Prostate gland (tissue), 2 donors: Measurements from ENCODE around the gene FOXE3. TPM values are rescaled to one million over a fixed set of nuclear protein-coding genes. Genes with fewer than 3 reads are reported as not detected.

Experiments used
- DNase-seq: peaks from one replicate; pipeline ENCODE4 v3.0.0-alpha.2; 2019; ENCODE audit warnings: low spot score
- H3K27ac ChIP-seq, 2 donors: fragments of 200-600 bp; sonication (generic); 2 replicates each; pipeline ENCODE4 v1.5.1; 2017 to 2019
- H3K27me3 ChIP-seq: fragments of 200-600 bp; sonication (generic); replicated peaks from 2 replicates; pipeline ENCODE4 v1.5.1; 2019; ENCODE audit not compliant: insufficient read depth
- H3K36me3 ChIP-seq, 2 donors: fragments of 200-600 bp; sonication (generic); 1 replicate in 1 of 2; 2 replicates in 1 of 2; pipeline versions ENCODE4 v1.5.1 to v1.8.1; 2017 to 2019
- H3K4me1 ChIP-seq: fragments of 200-600 bp; sonication (generic); replicated peaks from 2 replicates; pipeline ENCODE4 v1.5.1; 2019
- H3K4me3 ChIP-seq, 2 donors: fragments of 200-600 bp; sonication (generic); 2 replicates each; pipeline ENCODE4 v1.5.1; 2017 to 2019
- H3K9me3 ChIP-seq: fragments of 200-600 bp; sonication (generic); 2 replicates; pipeline ENCODE4 v1.5.1; 2017
- CTCF ChIP-seq, 4 experiments: fragments of 200-600 bp in 2 of 4; fragments of 450-650 bp in 2 of 4; sonication (generic) in 2 of 4; IDR thresholded peaks; 1 replicate in 3 of 4; 2 replicates in 1 of 4; pipeline ENCODE4 v1.5.1; 2016 to 2019; ENCODE audit warnings: antibody characterized with exemption in 4 of 4, mild to moderate bottlenecking in 2 of 4, moderate library complexity in 2 of 4
- POLR2A ChIP-seq: fragments of 450-650 bp; IDR thresholded peaks from one replicate; pipeline ENCODE4 v1.6.1; 2016; ENCODE audit warnings: antibody characterized with exemption, mild to moderate bottlenecking
- POLR2AphosphoS5 ChIP-seq: sonication (generic); formaldehyde crosslinking; IDR thresholded peaks from one replicate; pipeline ENCODE4 v1.6.1; 2017; ENCODE audit warnings: antibody characterized with exemption
- WGBS: methylation state at CpG from one replicate; pipeline ENCODE4 v1.1.5; 2018; 5-methylcytosine and 5-hydroxymethylcytosine counted together
- intact Hi-C: fragments of 100-400 bp; cut with DNase I; formaldehyde crosslinking; loops from one replicate; pipeline ENCODE4 v1.14.2; 2022
- total RNA-seq, 2 donors: library from RNA; depleted of rRNA; stranded (reverse); fragments of >200 nt; gene quantifications; one replicate each; pipeline ENCODE4 v1.1.0, GENCODE V29; 2016

The FOXE3 gene
- total RNA-seq, 2 donors from 2014 or later, result 0.28 TPM; not detected in 1

GRCh38 chr1:47444562-47445465 is 28.7 kb downstream of the FOXE3 start:
- peaks cover 3% of the 10 kb centered on the region for H3K4me1 ChIP-seq

GRCh38 chr1:47445823-47446550 is 29.9 kb downstream of the FOXE3 start:
- Histone ChIP-seq H3K4me3 (no peak overlapping the region), H3K4me1 (peaks cover 3% of the 10 kb centered on the region), H3K27ac (no peak overlapping the region), H3K36me3 (no peaks in the 10 kb centered on the region), H3K9me3 (no peaks in the 10 kb centered on the region), H3K27me3 (peaks cover 31% of the 10 kb centered on the region)
- intact Hi-C loops, result loop anchor here (10.0 kb wide), 1 partner anchor 59 kb away; no protein-coding TSS in a partner anchor
- DNase-seq, result no peak
- TF ChIP-seq POLR2AphosphoS5 (no peak), POLR2A (no peak), CTCF (IDR thresholded peaks at IDR 0.05) (no peak)
- WGBS, result 40% methylated on average over 25 of the region's 25 CpGs

More at GRCh38 chr1:47444562-47445465, 28.7 kb downstream of the FOXE3 start:
- no peak for DNase-seq
- no peak for TF ChIP-seq CTCF (IDR thresholded peaks at IDR 0.05)
- TF ChIP-seq POLR2A, result no peak
- TF ChIP-seq POLR2AphosphoS5, result no peak
- Histone ChIP-seq H3K27me3 (peaks cover 35% of the 10 kb centered on the region), H3K27ac (no peak overlapping the region), H3K9me3 (no peaks in the 10 kb centered on the region), H3K36me3 (no peaks in the 10 kb centered on the region), H3K4me3 (no peak overlapping the region)
- WGBS, result 26% methylated on average over 58 of the region's 73 CpGs
- intact Hi-C loops, result loop anchor here (10.0 kb wide), 1 partner anchor 60 kb away; no protein-coding TSS in a partner anchor

- no peak for TF ChIP-seq CTCF (IDR thresholded peaks at IDR 0.05)
- TF ChIP-seq POLR2AphosphoS5, result no peak
- no peak for TF ChIP-seq POLR2A
- H3K27me3 ChIP-seq, result peaks cover 31% of the 10 kb centered on the region
- no peaks in the 10 kb centered on the region for H3K9me3 ChIP-seq
- no peak for DNase-seq
- H3K4me3 ChIP-seq, result no peak overlapping the region
- peaks cover 3% of the 10 kb centered on the region for H3K4me1 ChIP-seq
- WGBS, result 46% methylated on average over 4 of the region's 4 CpGs
- H3K27ac ChIP-seq, result no peak overlapping the region
- H3K36me3 ChIP-seq, result no peaks in the 10 kb centered on the region
- intact Hi-C loops, result loop anchor here (10.0 kb wide), 1 partner anchor 56 kb away; no protein-coding TSS in a partner anchor
Observed at GRCh38 chr1:47448462-47449222, 32.6 kb downstream of the FOXE3 start.

- no peaks in the 10 kb centered on the region for H3K9me3 ChIP-seq
- H3K27me3 ChIP-seq, result peaks cover 19% of the 10 kb centered on the region
- no peaks in the 10 kb centered on the region for H3K4me1 ChIP-seq
- WGBS, result 34% methylated on average over 36 of the region's 36 CpGs
- intact Hi-C loops, result loop anchor here (10.0 kb wide), 1 partner anchor 55 kb away; no protein-coding TSS in a partner anchor
- H3K4me3 ChIP-seq, result no peak overlapping the region
- no peak overlapping the region for H3K27ac ChIP-seq
- TF ChIP-seq CTCF (IDR thresholded peaks at IDR 0.05) (peak in 2 of 4 experiments; percentile 55 to 68), POLR2A (no peak), POLR2AphosphoS5 (no peak)
- DNase-seq, result peak; percentile 22
- no peaks in the 10 kb centered on the region for H3K36me3 ChIP-seq
Observed at GRCh38 chr1:47449822-47450552, 33.9 kb downstream of the FOXE3 start.
